Small intestine (tissue), 7 donors: ENCODE data around the gene HDAC9. TPM values are rescaled to one million over a fixed set of nuclear protein-coding genes. Genes with fewer than 3 reads are reported as not detected.

Source experiments
- DNase-seq, 2 donors: peaks; one replicate each; pipeline versions ENCODE4 v3.0.0 to v3.0.0-alpha.2; 2013
- FAIRE-seq: peaks from 2 replicates; lab custom pipeline; 2012; peaks lifted over from hg19 to GRCh38; lab: Jason Lieb, UNC
- H3K27ac ChIP-seq, 3 donors: one replicate each; pipeline ENCODE4 v1.5.1; 2013; ENCODE audit warnings: low read length in 2 of 3, mild to moderate bottlenecking in 2 of 3, control low read depth in 1 of 3, inconsistent platforms in 1 of 3, low read depth in 1 of 3, moderate library complexity in 1 of 3
- H3K27me3 ChIP-seq, 3 donors: one replicate each; pipeline ENCODE4 v1.6.1; 2013; ENCODE audit warnings: low read length in 3 of 3, inconsistent platforms in 1 of 3; ENCODE audit not compliant: control insufficient read depth in 3 of 3, insufficient read depth in 3 of 3
- H3K36me3 ChIP-seq, 3 donors: one replicate each; pipeline ENCODE4 v1.6.1; 2013; ENCODE audit warnings: low read length in 3 of 3, inconsistent platforms in 1 of 3, low read depth in 1 of 3, mild to moderate bottlenecking in 1 of 3, moderate library complexity in 1 of 3; ENCODE audit not compliant: control insufficient read depth in 3 of 3, insufficient read depth in 2 of 3
- H3K4me1 ChIP-seq, 3 donors: one replicate each; pipeline ENCODE4 v1.6.1; 2013; ENCODE audit warnings: low read length in 2 of 3, inconsistent platforms in 1 of 3, low read depth in 1 of 3, mild to moderate bottlenecking in 1 of 3, moderate library complexity in 1 of 3; ENCODE audit not compliant: control insufficient read depth in 3 of 3, insufficient read depth in 2 of 3
- H3K4me3 ChIP-seq, 3 donors: one replicate each; pipeline ENCODE4 v1.5.1; 2013; ENCODE audit warnings: low read length in 3 of 3, control low read depth in 1 of 3, inconsistent platforms in 1 of 3, low read depth in 1 of 3, mild to moderate bottlenecking in 1 of 3, moderate library complexity in 1 of 3
- H3K9me3 ChIP-seq, 2 donors: one replicate each; pipeline ENCODE4 v1.6.1; 2013; ENCODE audit warnings: low read depth in 1 of 2, low read length in 1 of 2; ENCODE audit not compliant: control insufficient read depth in 2 of 2, insufficient read depth in 1 of 2
- WGBS, 3 donors: extraction: QIAGEN DNeasy Blood & Tissue Kit; methylation state at CpG; one replicate each; pipeline ENCODE4 v1.1.7; 2013; 5-methylcytosine and 5-hydroxymethylcytosine counted together
- polyA plus RNA-seq, 4 donors: library from polyadenylated mRNA; stranded (reverse) in 3 of 4; unstranded in 1 of 4; fragments of 200-250 nt in 3 of 4; fragments of 120-200 nt in 1 of 4; gene quantifications; one replicate each; pipeline versions ENCODE4 v1.2.1 to v1.2.3, GENCODE V29; 2013
- donor health status: healthy with polysubstance abuse.
- donor health status: control.
- donor health status: control.
- donor health status: Bipolar disorder and iron deficiency.
- donor health status: healthy.

The HDAC9 gene
- polyA plus RNA-seq, 4 donors, result 2.2 to 2.7 (median 2.7) TPM; not detected in 1

- Histone ChIP-seq H3K9me3 (no peaks in the 10 kb centered on the region), H3K4me3 (no peak overlapping the region), H3K27ac (no peak overlapping the region), H3K27me3 (no peaks in the 10 kb centered on the region), H3K36me3 (no peaks in the 10 kb centered on the region), H3K4me1 (no peaks in the 10 kb centered on the region)
- 53 to 73% (median 58%) methylated on average over 7 of the region's 7 CpGs for WGBS, 3 donors
- no peak for FAIRE-seq
- DNase-seq, result no peak
Measured at GRCh38 chr7:18770154-18770811, 274.7 kb downstream of the HDAC9 start.

- H3K27me3 ChIP-seq, result no peaks in the 10 kb centered on the region
- no peaks in the 10 kb centered on the region for H3K9me3 ChIP-seq
- no peak overlapping the region for H3K4me3 ChIP-seq
- WGBS, 3 donors, result 24 to 42% (median 37%) methylated on average over 3 of the region's 3 CpGs
- no peak overlapping the region for H3K27ac ChIP-seq
- H3K36me3 ChIP-seq, result no peaks in the 10 kb centered on the region
- H3K4me1 ChIP-seq, result no peaks in the 10 kb centered on the region
- FAIRE-seq (no peak), DNase-seq (no peak)
Measured at GRCh38 chr7:18770822-18771221, 275.3 kb downstream of the HDAC9 start.

- H3K27me3 ChIP-seq, result no peaks in the 10 kb centered on the region
- peaks cover 0 to 2% of the 10 kb centered on the region in 2 donors for H3K9me3 ChIP-seq
- no peak for DNase-seq
- FAIRE-seq, result no peak
- no peak overlapping the region for H3K27ac ChIP-seq
- no peaks in the 10 kb centered on the region for H3K36me3 ChIP-seq
- no peak overlapping the region for H3K4me3 ChIP-seq
- WGBS, 3 donors, result 41 to 62% (median 49%) methylated on average over 2 of the region's 2 CpGs
- H3K4me1 ChIP-seq, result no peaks in the 10 kb centered on the region
Measured at GRCh38 chr7:18771834-18772566, 276.5 kb downstream of the HDAC9 start.

- H3K27ac ChIP-seq, result no peak overlapping the region
- no peaks in the 10 kb centered on the region for H3K27me3 ChIP-seq
- H3K36me3 ChIP-seq, result no peaks in the 10 kb centered on the region
- FAIRE-seq (no peak), DNase-seq (no peak)
- WGBS, 3 donors, result 15 to 64% (median 30%) methylated on average over 1 of the region's 1 CpG
- no peak overlapping the region for H3K4me3 ChIP-seq
- H3K4me1 ChIP-seq, result no peaks in the 10 kb centered on the region
- H3K9me3 ChIP-seq, result peaks cover 0 to 2% of the 10 kb centered on the region in 2 donors
Measured at GRCh38 chr7:18772567-18772965, 277.0 kb downstream of the HDAC9 start.

DNA sequence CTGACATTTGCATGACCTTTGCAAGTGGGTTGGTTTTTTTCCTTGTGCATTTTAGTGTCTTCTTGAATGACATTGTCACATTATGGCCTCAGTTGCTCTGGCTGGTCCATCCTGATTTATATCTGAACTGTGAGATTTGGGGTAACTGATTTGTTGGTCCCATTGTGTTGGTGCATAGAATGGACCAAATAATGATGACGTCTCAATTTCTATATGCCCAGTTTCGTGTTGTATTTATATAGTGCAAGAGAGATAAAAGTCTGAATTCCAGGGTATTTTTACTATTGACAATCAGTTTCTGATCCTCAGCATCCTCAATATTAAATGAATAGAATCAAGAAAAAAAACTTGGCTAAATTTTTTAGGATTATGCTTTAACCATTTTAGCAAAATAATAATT lies 281.8 kb downstream of the HDAC9 start:
- 69 to 92% (median 78%) methylated on average over 2 of the region's 2 CpGs for WGBS, 3 donors
- Histone ChIP-seq H3K27me3 (no peaks in the 10 kb centered on the region), H3K27ac (no peak overlapping the region), H3K4me1 (no peaks in the 10 kb centered on the region), H3K9me3 (peaks cover 0 to 2% of the 10 kb centered on the region in 2 donors), H3K4me3 (no peak overlapping the region), H3K36me3 (no peaks in the 10 kb centered on the region)
- no peak for FAIRE-seq
- DNase-seq, result no peak

- H3K36me3 ChIP-seq, result no peaks in the 10 kb centered on the region
- no peak for FAIRE-seq
- no peaks in the 10 kb centered on the region for H3K4me1 ChIP-seq
- no peaks in the 10 kb centered on the region for H3K27me3 ChIP-seq
- peaks cover 0 to 2% of the 10 kb centered on the region in 2 donors for H3K9me3 ChIP-seq
- DNase-seq, result no peak
- 63 to 76% (median 70%) methylated on average over 3 of the region's 3 CpGs for WGBS, 3 donors
- no peak overlapping the region for H3K4me3 ChIP-seq
- no peak overlapping the region for H3K27ac ChIP-seq
Measured at GRCh38 chr7:18778594-18778993, 283.0 kb downstream of the HDAC9 start.

DNA sequence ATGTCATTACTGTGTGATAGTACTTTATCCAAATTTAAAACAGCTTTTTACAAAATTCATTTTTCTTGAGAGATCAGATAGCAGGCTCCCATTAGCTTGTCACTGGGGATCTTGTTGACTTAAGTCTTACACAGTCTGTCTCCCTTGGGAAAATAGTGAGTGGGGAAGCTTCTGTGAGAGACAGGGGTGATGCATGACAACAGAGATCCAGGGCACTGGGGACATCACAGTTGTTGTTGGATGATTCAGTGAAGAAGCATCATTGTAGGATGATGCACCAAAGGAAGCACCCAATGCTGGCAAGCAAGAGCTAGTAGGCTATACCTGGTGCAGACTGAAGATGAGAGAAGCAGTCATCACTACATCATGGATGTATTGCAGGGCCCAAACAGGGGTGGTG lies 284.7 kb downstream of the HDAC9 start:
- Histone ChIP-seq H3K9me3 (peaks cover 0 to 2% of the 10 kb centered on the region in 2 donors), H3K4me1 (no peaks in the 10 kb centered on the region), H3K36me3 (no peaks in the 10 kb centered on the region), H3K4me3 (no peak overlapping the region), H3K27me3 (no peaks in the 10 kb centered on the region), H3K27ac (no peak overlapping the region)
- FAIRE-seq (no peak), DNase-seq (no peak)

DNA sequence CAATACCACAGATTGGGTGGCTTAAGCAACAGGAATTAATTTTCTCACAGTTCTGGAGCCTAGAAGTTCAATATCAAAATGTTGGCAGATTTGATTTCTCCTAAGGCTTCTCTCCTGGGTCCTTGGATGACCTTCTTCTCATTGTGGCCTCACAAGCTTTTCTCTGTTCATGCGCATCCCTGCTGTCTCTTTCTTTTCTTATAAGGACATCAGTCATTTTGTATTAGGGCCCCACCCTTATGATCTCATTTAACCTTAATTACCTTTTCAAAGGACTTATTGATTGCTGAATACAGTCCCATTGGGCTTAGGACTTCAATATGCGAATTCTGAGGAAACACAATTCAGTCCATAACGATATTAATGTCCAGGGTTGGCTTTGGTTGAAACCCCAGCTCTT lies 285.4 kb downstream of the HDAC9 start:
- WGBS, 3 donors, result 78 to 88% (median 81%) methylated on average over 3 of the region's 3 CpGs
- no peak overlapping the region for H3K27ac ChIP-seq
- no peaks in the 10 kb centered on the region for H3K4me1 ChIP-seq
- H3K36me3 ChIP-seq, result no peaks in the 10 kb centered on the region
- no peaks in the 10 kb centered on the region for H3K27me3 ChIP-seq
- no peak overlapping the region for H3K4me3 ChIP-seq
- no peak for FAIRE-seq
- no peak for DNase-seq
- H3K9me3 ChIP-seq, result peaks cover 0 to 2% of the 10 kb centered on the region in 2 donors
